Bronchial smooth muscle cell (primary cell): ENCODE measurements around the gene NBL1. TPM values are rescaled to one million over a fixed set of nuclear protein-coding genes. Genes with fewer than 3 reads are reported as not detected.

ENCODE experiments used
- total RNA-seq: library from RNA; depleted of rRNA; stranded (reverse); fragments of >200 nt; gene quantifications from 2 replicates; pipeline ENCODE4 v1.2.1, GENCODE V29; 2014

Gene NBL1, protein sequence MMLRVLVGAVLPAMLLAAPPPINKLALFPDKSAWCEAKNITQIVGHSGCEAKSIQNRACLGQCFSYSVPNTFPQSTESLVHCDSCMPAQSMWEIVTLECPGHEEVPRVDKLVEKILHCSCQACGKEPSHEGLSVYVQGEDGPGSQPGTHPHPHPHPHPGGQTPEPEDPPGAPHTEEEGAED
- total RNA-seq = 192 and 338 TPM in 2 replicates

DNA sequence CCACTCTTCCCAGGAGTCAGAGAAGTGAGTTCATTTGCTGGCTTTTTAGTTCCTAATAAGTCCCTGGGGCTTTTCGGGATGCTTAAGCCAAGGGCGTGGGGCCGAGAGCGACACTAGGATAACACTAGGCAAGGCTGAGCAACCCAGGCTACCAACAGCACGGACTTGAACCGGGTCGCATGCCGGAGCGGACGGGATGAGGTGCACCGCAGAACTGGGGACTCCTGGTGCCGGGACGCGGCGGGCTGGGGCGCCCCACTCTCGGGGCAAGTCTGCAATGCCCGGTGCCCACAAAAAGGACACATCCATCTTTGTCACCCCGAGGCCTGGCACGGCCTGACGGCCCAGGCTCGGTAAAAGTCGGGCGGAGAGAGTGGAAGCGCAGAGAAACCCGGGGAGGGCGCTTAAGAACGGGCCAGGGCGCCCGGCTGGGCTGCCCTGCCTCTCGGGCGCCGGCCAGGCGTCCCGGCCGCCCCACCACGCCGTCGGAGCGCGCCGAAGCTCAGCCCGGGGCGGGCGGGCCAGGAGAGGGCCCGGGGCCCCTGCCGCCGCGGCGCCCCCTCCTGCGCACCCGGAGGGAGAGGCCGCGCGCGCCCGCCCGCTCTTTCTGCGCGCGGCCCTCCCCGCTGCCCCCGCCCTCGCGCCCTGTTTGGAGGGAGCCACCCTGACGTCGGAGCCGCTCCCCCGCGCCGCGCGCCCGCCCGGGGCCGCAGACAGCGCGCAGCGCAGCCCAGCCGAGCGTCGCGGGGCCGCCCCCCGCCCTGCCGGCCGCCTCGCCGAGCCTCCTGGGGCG is at the start of gene NBL1:
NBL1 (plus strand) TSS at position 710 of the 793 bp plus-strand sequence. CDS start 10,720 bp downstream, outside the sequence.

DNA sequence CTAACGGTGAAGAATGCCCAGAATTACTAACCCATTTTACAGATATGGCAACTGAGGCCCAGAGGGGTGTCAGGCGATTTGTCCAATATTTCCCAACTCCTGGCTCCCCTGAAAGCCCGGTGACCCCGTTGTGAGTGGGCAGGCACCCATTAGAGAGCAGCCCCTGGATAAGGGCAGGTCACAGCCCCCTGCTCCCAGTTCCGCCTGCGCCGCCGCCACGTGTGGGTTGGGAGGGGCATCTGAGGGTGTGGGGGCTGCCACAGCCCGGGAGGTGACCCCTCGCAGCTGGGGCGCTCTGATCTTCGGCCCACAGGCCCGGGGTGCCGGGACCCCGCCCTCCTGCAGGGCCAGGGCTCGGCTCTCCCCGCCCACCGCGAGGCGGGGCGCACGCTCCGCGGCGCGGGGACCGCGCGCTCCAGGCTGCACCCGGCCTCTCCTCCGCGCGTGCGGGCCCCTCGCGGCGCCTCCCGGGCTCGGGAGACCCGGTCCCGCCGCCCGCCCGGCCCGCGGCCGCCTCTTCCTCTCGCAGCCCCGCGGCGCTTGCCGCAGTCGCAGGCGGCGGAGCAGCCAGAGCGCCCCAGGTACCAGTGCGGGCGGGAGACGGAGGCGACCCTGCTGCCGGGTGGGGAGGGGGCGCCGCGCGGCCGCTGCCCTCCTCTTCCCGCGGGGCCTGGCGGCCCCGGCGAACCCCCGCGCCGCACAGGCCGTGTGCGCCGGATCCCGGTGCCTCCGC is 20.5 kb downstream of the NBL1 start, which contains the start of gene HTR6:
HTR6 (plus strand) TSS at position 423 of the 733 bp plus-strand sequence. CDS start 879 bp downstream, outside the sequence.

Other genes starting within 250 kb of the NBL1 start
- gene CAPZB, start 158.8 kb upstream of the NBL1 start, total RNA-seq = 137 and 155 TPM in 2 replicates
- gene HTR6, start 20.6 kb downstream of the NBL1 start, total RNA-seq = under 0.01 TPM in 1 of 2 replicates, not detected in the other
- gene TMCO4, start 155.6 kb downstream of the NBL1 start, total RNA-seq = 13.7 and 16.5 TPM in 2 replicates
- not detected in 2 replicates for gene RNF186, start 171.0 kb downstream of the NBL1 start, total RNA-seq
- gene OTUD3, start 238.1 kb downstream of the NBL1 start, total RNA-seq = 4.1 and 4.8 TPM in 2 replicates